ENCODE measurements around the gene WDR55. TPM values are rescaled to one million over a fixed set of nuclear protein-coding genes. Genes with fewer than 3 reads are reported as not detected.

WDR55 gene
- total RNA-seq, 3 donors from 2014 or later (not counting 1 experiment from before 2014, with no cell fraction given), result 42.3 to 45.1 (median 43.3) TPM

DNA sequence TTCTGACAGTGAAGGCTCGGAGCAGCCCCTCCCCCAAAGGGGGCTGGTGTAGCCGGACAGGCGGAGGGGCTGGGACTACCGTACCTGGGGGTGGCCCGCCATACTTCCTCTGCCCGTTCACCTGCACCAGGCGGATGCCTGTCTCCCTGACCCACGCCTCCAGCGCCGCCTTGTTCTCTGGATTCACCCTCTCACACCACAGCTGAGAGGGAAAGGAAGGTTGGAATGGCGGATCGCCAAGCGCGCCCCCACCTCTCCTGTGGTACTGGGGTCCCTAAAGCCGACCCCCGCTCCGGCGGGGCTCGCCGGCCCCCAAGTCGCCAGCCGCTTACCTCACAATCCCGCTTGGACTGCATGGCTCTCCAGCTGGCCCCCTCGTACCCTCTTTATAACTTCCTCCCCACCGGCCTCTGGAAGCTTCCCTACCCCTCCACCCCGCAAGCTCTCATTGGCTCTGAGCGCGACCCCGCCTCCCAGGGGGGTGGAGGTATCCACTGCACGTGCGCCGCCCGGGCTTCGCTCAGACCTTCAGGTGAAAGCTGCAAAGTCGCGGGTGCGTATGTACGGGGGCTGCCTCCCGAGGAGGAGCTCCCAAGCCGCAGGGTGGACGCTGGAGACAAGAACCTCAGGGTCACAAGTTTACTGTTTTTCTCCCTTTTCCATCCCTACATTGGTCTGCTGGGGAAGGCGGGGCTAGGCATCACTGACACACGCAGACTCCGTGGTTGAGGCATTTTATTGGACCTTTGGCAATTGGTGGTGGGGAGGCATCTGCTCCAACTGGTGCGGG lies 8.7 kb downstream of the WDR55 start, which contains the start of gene DND1:
DND1 (minus strand) TSS at position 390 of the 790 bp plus-strand sequence; CDS start at position 356, 34 bp downstream.
- Mint-ChIP-seq H3K36me3 (peaks cover 7% of the 10 kb centered on the region), H3K27me3 (ENCODE audit: low read depth in 2 of 2) (no peaks in the 10 kb centered on the region), H3K4me3 (no peak within 1 kb of the TSS), H3K9me3 (no peaks in the 10 kb centered on the region), H3K4me1 (peaks cover 0 to 5% of the 10 kb centered on the region in 2 donors), H3K27ac (peak within 1 kb of the TSS in 1 of 2 donors; percentile 40)
- ATAC-seq (no peak), DNase-seq (no peak)
- peaks cover 77% of the 10 kb centered on the region for H3K36me3 ChIP-seq (ENCODE audit: control insufficient read depth, insufficient read depth, low read length)
- H3K4me1 ChIP-seq (ENCODE audit: control insufficient read depth, insufficient read depth, low read length), result no peaks in the 10 kb centered on the region
- H3K27me3 ChIP-seq (ENCODE audit: control insufficient read depth, insufficient read depth, low read length), result no peaks in the 10 kb centered on the region
- TF ChIP-seq CTCF (IDR thresholded peaks at IDR 0.05), result no peak
- intact Hi-C loops (cut with micrococcal nuclease), result no loop called here
- no peaks in the 10 kb centered on the region for H3K9me3 ChIP-seq (ENCODE audit: control insufficient read depth, insufficient read depth, low read length)
- WGBS (ENCODE audit: insufficient coverage), result 97% methylated on average over 44 of the region's 45 CpGs
- no peak within 1 kb of the TSS for H3K4me3 ChIP-seq (ENCODE audit: low read length)
- no peak within 1 kb of the TSS for H3K27ac ChIP-seq (ENCODE audit: low read length)

GRCh38 chr5:140674211-140674610 lies 9.5 kb downstream of the WDR55 start:
- Histone ChIP-seq H3K27ac (ENCODE audit: low read length) (no peak overlapping the region), H3K4me1 (ENCODE audit: control insufficient read depth, insufficient read depth, low read length) (no peaks in the 10 kb centered on the region), H3K27me3 (ENCODE audit: control insufficient read depth, insufficient read depth, low read length) (no peaks in the 10 kb centered on the region), H3K36me3 (ENCODE audit: control insufficient read depth, insufficient read depth, low read length) (peaks cover 74% of the 10 kb centered on the region), H3K4me3 (ENCODE audit: low read length) (no peak overlapping the region), H3K9me3 (ENCODE audit: control insufficient read depth, insufficient read depth, low read length) (no peaks in the 10 kb centered on the region)
- DNase-seq, result no peak
- Mint-ChIP-seq H3K36me3 (peaks cover 7% of the 10 kb centered on the region), H3K4me3 (no peak overlapping the region), H3K9me3 (no peaks in the 10 kb centered on the region), H3K27me3 (ENCODE audit: low read depth in 2 of 2) (no peaks in the 10 kb centered on the region), H3K27ac (peak overlapping the region in 1 of 2 donors; percentile 40), H3K4me1 (peaks cover 0 to 5% of the 10 kb centered on the region in 2 donors)
- no peak for TF ChIP-seq CTCF (IDR thresholded peaks at IDR 0.05)
- no peak for ATAC-seq
- WGBS (ENCODE audit: insufficient coverage), result 90% methylated on average over 2 of the region's 2 CpGs
- intact Hi-C loops (cut with micrococcal nuclease), result no loop called here

DNA sequence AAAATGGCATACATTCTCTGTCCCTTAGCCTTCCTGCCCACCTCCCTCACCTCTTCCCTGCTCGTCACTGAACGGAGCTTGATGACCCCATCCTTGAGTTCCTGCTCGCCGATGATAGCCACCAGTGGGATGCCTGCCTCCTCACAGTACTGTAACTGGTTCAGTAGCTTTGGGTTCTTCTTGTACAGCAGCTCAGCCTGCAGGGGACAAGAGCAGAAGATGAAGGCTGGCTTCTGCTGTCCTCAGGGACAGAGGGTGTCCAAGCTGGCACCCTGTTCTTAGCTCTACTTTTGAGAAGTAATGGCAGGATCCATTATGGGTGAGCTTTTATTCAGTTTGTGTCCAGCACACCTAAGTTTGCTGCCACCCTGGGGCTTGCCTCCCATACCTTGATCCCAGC lies 9.9 kb downstream of the WDR55 start:
- no peaks in the 10 kb centered on the region for H3K27me3 ChIP-seq (ENCODE audit: control insufficient read depth, insufficient read depth, low read length)
- H3K4me1 Mint-ChIP-seq, result peaks cover 0 to 5% of the 10 kb centered on the region in 2 donors
- H3K4me3 ChIP-seq (ENCODE audit: low read length), result no peak overlapping the region
- H3K4me3 Mint-ChIP-seq, result no peak overlapping the region
- peak overlapping the region in 1 of 2 donors; percentile 40 for H3K27ac Mint-ChIP-seq
- peaks cover 7% of the 10 kb centered on the region for H3K36me3 Mint-ChIP-seq
- H3K9me3 ChIP-seq (ENCODE audit: control insufficient read depth, insufficient read depth, low read length), result no peaks in the 10 kb centered on the region
- TF ChIP-seq CTCF (IDR thresholded peaks at IDR 0.05), result no peak
- no peaks in the 10 kb centered on the region for H3K27me3 Mint-ChIP-seq (ENCODE audit: low read depth in 2 of 2)
- H3K4me1 ChIP-seq (ENCODE audit: control insufficient read depth, insufficient read depth, low read length), result no peaks in the 10 kb centered on the region
- WGBS (ENCODE audit: insufficient coverage), result 93% methylated on average over 4 of the region's 4 CpGs
- H3K27ac ChIP-seq (ENCODE audit: low read length), result no peak overlapping the region
- H3K36me3 ChIP-seq (ENCODE audit: control insufficient read depth, insufficient read depth, low read length), result peaks cover 76% of the 10 kb centered on the region
- intact Hi-C loops (cut with micrococcal nuclease), result no loop called here
- DNase-seq (no peak), ATAC-seq (no peak)
- H3K9me3 Mint-ChIP-seq, result no peaks in the 10 kb centered on the region

All from natural killer cell (primary cell).